K562 (cell line): ENCODE data around the gene ADAM33. TPM values are rescaled to one million over a fixed set of nuclear protein-coding genes. Genes with fewer than 3 reads are reported as not detected.

Experiments used
- BHLHE40 ChIP-seq: IDR thresholded peaks from 2 replicates; pipeline ENCODE4 v1.6.1; 2011; ENCODE audit warnings: low read length, improper control_type of control experiment
- E2F6 ChIP-seq, 2 experiments: IDR thresholded peaks; 2 replicates each; pipeline ENCODE4 v1.6.1; 2011; ENCODE audit warnings: borderline replicate concordance in 1 of 2, control low read depth in 1 of 2, low read depth in 1 of 2, low read length in 1 of 2, mild to moderate bottlenecking in 1 of 2, mixed read lengths in 1 of 2, moderate library complexity in 1 of 2; ENCODE audit not compliant: insufficient read depth in 1 of 2, insufficient read length in 1 of 2, poor library complexity in 1 of 2, severe bottlenecking in 1 of 2; ENCODE audit errors: extremely low read depth in 1 of 2
- EHMT2 ChIP-seq: fragments of 450-650 bp; IDR thresholded peaks from 2 replicates; pipeline ENCODE4 v1.6.1; 2018; ENCODE audit warnings: antibody characterized with exemption
- GTF2F1 ChIP-seq: IDR thresholded peaks from 2 replicates; pipeline ENCODE4 v1.6.1; 2011; ENCODE audit warnings: low read depth, low read length, improper control_type of control experiment
- MTA1 ChIP-seq: fragments of 450-650 bp; IDR thresholded peaks from 2 replicates; pipeline ENCODE4 v1.6.1; 2017; ENCODE audit warnings: borderline replicate concordance
- NFYB ChIP-seq: IDR thresholded peaks from 2 replicates; pipeline ENCODE4 v1.6.1; 2011; ENCODE audit warnings: mild to moderate bottlenecking, moderate library complexity; ENCODE audit not compliant: insufficient read length; ENCODE audit errors: extremely low read depth
- RBFOX2 ChIP-seq: fragments of 200-400 bp; formaldehyde crosslinking; IDR thresholded peaks from 2 replicates; pipeline ENCODE4 v1.6.1; 2017; ENCODE audit warnings: low read depth, mild to moderate bottlenecking, low read length, moderate library complexity
- REST ChIP-seq, 2 experiments: fragments of 450-650 bp; formaldehyde crosslinking in 1 of 2; IDR thresholded peaks; 2 replicates each; pipeline versions ENCODE4 v1.4.0 to v1.6.1; 2014 to 2020; ENCODE audit warnings: mild to moderate bottlenecking in 2 of 2, borderline replicate concordance in 1 of 2, low read depth in 1 of 2
- SMARCE1 ChIP-seq: fragments of 450-650 bp; IDR thresholded peaks from 2 replicates; pipeline ENCODE4 v1.7.1; 2016; ENCODE audit warnings: mild to moderate bottlenecking
- SPI1 ChIP-seq: IDR thresholded peaks from 2 replicates; pipeline ENCODE4 v1.6.1; 2011; ENCODE audit warnings: low read depth, low read length, control low read depth, borderline replicate concordance
- ZC3H8 ChIP-seq: fragments of 450-650 bp; IDR thresholded peaks from 2 replicates; pipeline ENCODE4 v1.6.1; 2017
- polyA plus RNA-seq, 8 experiments: library from polyadenylated mRNA; depleted of rRNA in 4 of 8; stranded (reverse) in 5 of 8; unstranded in 3 of 8; fragments of >200 nt; fragmentation: Nextera tagmentation in 2 of 8; fragmentation: Illumina TruSeq in 1 of 8; extraction: Ambion mirVana in 2 of 8; extraction: Trizol in 1 of 8; gene quantifications; 2 replicates each; pipeline versions ENCODE4 v1.2.1 to v1.2.3, GENCODE V29; 2011 to 2014; ENCODE audit warnings: inconsistent platforms in 1 of 8, missing spikeins in 1 of 8
- total RNA-seq, 7 experiments: library from RNA; depleted of rRNA in 6 of 7; stranded (reverse); fragments of >200 nt in 6 of 7; fragmentation: Illumina TruSeq in 2 of 7; extraction: Trizol in 2 of 7; gene quantifications; 2 replicates each; pipeline versions ENCODE4 v1.2.1 to v1.2.3, GENCODE V29; 2011 to 2021; ENCODE audit warnings: low replicate concordance in 1 of 7
- TF ChIP-seq, protein P1 (sequence below), 2 experiments: fragments of 450-650 bp; conservative IDR thresholded peaks; 2 replicates each; pipeline ENCODE4 v1.6.1; 2017; ENCODE audit warnings: mild to moderate bottlenecking in 2 of 2, moderate library complexity in 2 of 2

The ADAM33 gene
- total and polyA plus RNA-seq, 9 of the 15 experiments (the other 6 are each of a cell fraction or from before 2014, with no cell fraction given) = not detected

DNA sequence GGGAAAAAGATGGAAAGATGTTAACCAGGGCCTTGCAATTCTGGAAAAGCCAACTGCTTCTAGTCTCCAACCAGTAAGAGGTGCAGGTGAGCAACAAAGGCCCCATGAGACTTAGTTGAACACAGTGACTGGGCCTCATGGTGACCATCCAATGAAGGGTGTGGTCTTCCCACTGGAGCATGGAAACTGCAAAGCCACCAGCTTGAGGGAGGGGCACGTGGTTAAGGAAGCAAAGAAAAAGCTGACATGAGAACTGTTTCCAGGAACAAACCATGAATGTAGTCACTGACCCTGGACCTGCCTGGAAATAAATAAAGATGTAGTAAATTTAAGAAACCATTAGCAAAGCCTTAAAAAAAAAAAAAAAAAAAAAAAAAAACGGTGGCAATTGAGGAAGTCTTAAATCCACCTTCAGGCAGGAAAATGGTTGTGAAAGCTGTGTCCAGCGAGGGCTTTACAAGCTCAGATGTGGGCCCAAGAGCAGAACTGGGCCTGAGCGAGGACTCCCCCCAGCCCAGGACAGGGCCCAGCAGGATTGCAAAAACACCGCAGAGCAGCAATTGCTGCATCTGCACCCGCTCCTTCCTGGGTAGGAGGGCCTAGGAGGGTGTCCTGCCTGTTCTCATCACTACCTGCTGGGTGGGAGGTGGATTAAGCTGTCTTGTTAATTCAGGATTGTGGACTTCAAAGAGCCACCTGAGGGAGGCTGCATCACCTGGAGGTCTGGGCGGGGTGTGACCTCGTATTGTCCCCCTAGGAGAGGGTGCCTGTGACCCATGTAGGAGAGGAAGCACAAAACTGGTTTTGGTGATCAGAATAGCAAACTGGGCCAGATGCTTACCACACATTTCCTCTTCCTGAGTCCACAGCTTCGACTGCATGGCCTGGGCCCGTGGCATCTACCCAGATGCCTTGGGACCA, 28.9 kb downstream of the ADAM33 start (continued):
- TF ChIP-seq, protein P1, sequence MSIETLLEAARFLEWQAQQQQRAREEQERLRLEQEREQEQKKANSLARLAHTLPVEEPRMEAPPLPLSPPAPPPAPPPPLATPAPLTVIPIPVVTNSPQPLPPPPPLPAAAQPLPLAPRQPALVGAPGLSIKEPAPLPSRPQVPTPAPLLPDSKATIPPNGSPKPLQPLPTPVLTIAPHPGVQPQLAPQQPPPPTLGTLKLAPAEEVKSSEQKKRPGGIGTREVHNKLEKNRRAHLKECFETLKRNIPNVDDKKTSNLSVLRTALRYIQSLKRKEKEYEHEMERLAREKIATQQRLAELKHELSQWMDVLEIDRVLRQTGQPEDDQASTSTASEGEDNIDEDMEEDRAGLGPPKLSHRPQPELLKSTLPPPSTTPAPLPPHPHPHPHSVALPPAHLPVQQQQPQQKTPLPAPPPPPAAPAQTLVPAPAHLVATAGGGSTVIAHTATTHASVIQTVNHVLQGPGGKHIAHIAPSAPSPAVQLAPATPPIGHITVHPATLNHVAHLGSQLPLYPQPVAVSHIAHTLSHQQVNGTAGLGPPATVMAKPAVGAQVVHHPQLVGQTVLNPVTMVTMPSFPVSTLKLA (conservative IDR thresholded peaks at IDR 0.05) = 0 out of 4 replicates have a peak, but pooled peaks of 1 of the 2 experiments have one; percentile 20
- TF ChIP-seq E2F6 (IDR thresholded peaks at IDR 0.05; ENCODE audit: borderline replicate concordance in 1 of 2, extremely low read depth in 1 of 2, insufficient read depth in 1 of 2, insufficient read length in 1 of 2, low read depth in 1 of 2, low read length in 1 of 2, poor library complexity in 1 of 2, severe bottlenecking in 1 of 2) (peak in 1 of 2 experiments; percentile 21), MTA1 (no peak), BHLHE40 (no peak), RBFOX2 (no peak), REST (IDR thresholded peaks at IDR 0.05; ENCODE audit: borderline replicate concordance) (no peak), REST (CRISPR knock-in tag; IDR thresholded peaks at IDR 0.05; ENCODE audit: low read depth) (no peak), GTF2F1 (no peak), NFYB (no peak), SMARCE1 (no peak), EHMT2 (0 out of 2 replicates have a peak, but pooled peaks have one; percentile 31), ZC3H8 (no peak), SPI1 (0 out of 2 replicates have a peak, but pooled peaks have one; percentile 19)
